HFFc6 (cell line): ENCODE measurements around the gene ADAMTSL5. TPM values are rescaled to one million over a fixed set of nuclear protein-coding genes. Genes with fewer than 3 reads are reported as not detected.
A peak's percentile ranks its signal among the peaks of the same experiment; 100 is the strongest.

ENCODE experiments used
- DNase-seq: peaks from one replicate; pipeline ENCODE4 v3.0.0-alpha.2; 2018
- H3K27ac Mint-ChIP-seq: 2 replicates; pipeline ENCODE4 v1.8.0; 2020; ENCODE audit warnings: mild to moderate bottlenecking, mixed read lengths
- H3K27me3 Mint-ChIP-seq: 2 replicates; pipeline ENCODE4 v1.8.0; 2021; ENCODE audit warnings: mild to moderate bottlenecking, moderate library complexity, mixed read lengths; ENCODE audit not compliant: insufficient read depth
- H3K36me3 Mint-ChIP-seq: 2 replicates; pipeline ENCODE4 v1.8.0; 2021; ENCODE audit warnings: low read depth, mixed read lengths
- H3K4me1 Mint-ChIP-seq: 2 replicates; pipeline ENCODE4 v1.8.0; 2020; ENCODE audit warnings: low read depth, mixed read lengths
- H3K4me3 Mint-ChIP-seq: 2 replicates; pipeline ENCODE4 v1.8.0; 2020; ENCODE audit warnings: mild to moderate bottlenecking, moderate library complexity, mixed read lengths
- H3K9me3 Mint-ChIP-seq: 2 replicates; pipeline ENCODE4 v1.8.0; 2020; ENCODE audit warnings: mild to moderate bottlenecking, mixed read lengths
- total RNA-seq, 6 experiments: library from RNA; stranded (reverse); fragmentation: NEBNext Ultra II Directional; extraction: Animal tissue kit (Norgen Biotek cat#: 25700); gene quantifications; 2 replicates in 1 of 6; 3 replicates in 5 of 6; pipeline ENCODE4 v1.2.3, GENCODE V29; 2021
- TF ChIP-seq, protein P1 (sequence below): fragments of 200-600 bp; sonication (generic); IDR thresholded peaks from 2 replicates; pipeline ENCODE4 v1.5.0; 2021; ENCODE audit warnings: antibody characterized with exemption, mild to moderate bottlenecking

The ADAMTSL5 gene
- total RNA-seq, 6 experiments from 2014 or later: 14.9 to 20.5 (median 16.2) TPM

DNA sequence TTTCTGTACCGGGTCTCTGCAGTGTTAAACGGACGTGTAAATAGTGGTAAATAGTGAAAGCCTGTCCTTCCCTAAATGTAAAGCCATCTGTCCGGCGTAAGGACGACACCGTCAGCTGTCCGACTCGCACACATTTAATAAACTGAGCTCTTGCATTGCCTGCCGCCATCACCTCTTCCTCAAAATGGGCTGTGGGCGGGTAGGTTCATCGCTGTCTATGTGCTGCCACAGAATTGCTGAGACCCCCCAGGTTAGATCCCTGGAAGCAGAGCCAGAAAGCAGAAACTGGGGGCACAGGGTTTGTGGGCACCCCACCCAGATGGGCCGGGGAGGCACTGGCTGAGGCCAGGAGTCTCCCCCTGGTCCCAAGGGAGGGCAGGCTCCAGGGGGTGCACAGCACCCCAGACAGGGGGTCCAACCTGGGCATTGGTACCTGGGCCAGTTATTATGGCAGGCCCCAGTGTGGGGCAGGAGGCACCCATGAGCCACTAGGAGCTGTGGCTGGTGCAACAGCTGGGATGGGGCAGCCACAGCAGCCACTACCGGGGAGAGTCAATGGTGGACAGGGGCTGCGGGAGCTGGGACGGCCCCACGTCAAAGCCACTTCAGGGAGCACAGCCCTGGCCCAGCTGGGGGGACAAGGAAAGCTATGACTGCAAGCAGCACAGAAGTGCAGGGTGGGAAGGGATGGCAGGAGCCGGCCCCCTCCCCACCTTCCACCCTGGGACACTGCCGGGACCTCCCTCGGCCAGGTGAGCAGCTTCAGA lies 39.6 kb downstream of the ADAMTSL5 start:
- TF ChIP-seq, protein P1, sequence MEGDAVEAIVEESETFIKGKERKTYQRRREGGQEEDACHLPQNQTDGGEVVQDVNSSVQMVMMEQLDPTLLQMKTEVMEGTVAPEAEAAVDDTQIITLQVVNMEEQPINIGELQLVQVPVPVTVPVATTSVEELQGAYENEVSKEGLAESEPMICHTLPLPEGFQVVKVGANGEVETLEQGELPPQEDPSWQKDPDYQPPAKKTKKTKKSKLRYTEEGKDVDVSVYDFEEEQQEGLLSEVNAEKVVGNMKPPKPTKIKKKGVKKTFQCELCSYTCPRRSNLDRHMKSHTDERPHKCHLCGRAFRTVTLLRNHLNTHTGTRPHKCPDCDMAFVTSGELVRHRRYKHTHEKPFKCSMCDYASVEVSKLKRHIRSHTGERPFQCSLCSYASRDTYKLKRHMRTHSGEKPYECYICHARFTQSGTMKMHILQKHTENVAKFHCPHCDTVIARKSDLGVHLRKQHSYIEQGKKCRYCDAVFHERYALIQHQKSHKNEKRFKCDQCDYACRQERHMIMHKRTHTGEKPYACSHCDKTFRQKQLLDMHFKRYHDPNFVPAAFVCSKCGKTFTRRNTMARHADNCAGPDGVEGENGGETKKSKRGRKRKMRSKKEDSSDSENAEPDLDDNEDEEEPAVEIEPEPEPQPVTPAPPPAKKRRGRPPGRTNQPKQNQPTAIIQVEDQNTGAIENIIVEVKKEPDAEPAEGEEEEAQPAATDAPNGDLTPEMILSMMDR: no peak
- DNase-seq: no peak
- Mint-ChIP-seq H3K4me1 (0 out of 2 replicates have a peak, but pooled peaks cover 5% of the 10 kb centered on the region), H3K4me3 (no peak overlapping the region), H3K9me3 (no peaks in the 10 kb centered on the region), H3K27me3 (peaks cover 8% of the 10 kb centered on the region), H3K27ac (no peak overlapping the region), H3K36me3 (no peaks in the 10 kb centered on the region)

DNA sequence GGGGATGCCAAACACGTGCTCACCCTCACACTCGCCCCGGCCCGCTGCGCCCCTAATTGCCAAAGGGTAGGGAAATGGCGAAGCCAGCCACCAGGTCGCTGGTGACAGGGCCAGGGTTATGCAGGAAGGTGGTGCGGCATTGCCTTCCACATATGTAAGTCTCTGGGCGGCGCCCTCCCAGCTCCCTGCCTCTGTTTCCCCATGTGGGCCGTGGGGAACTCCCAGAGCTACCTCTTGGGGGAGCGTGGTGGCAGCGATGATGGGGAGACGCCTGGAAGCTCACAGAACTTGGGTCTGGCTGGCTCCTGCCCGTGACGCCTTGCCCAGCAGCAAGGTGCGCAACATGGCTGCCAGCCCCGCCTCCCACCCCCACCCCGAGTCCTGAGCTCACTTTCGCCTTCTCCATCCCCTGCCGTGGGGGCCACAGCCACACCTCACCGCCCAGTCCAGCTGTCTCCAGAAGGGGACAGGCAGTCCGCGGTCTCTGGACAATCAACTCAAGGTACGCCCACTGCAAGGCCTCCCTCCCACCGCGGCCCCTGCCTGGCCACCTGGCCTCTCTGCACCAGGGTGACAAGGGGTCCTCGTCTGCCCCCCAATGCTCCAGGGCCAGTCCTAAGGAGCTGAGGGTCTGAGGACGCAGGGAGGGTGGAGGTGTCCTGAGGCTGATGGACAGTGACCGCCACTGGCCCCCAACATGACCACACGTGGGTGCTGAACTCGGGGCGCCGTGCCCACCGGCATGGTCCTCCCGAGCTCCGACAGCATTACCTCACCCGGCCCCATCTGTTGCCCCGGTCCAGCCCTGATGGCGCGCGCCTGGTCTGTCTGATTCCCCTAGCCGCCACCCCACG lies 40.4 kb downstream of the ADAMTSL5 start:
- Mint-ChIP-seq H3K4me1 (0 out of 2 replicates have a peak, but pooled peaks cover 4% of the 10 kb centered on the region), H3K9me3 (no peaks in the 10 kb centered on the region), H3K4me3 (no peak overlapping the region), H3K27me3 (peaks cover 8% of the 10 kb centered on the region), H3K36me3 (no peaks in the 10 kb centered on the region), H3K27ac (no peak overlapping the region)
- TF ChIP-seq, protein P1: no peak
- no peak for DNase-seq

DNA sequence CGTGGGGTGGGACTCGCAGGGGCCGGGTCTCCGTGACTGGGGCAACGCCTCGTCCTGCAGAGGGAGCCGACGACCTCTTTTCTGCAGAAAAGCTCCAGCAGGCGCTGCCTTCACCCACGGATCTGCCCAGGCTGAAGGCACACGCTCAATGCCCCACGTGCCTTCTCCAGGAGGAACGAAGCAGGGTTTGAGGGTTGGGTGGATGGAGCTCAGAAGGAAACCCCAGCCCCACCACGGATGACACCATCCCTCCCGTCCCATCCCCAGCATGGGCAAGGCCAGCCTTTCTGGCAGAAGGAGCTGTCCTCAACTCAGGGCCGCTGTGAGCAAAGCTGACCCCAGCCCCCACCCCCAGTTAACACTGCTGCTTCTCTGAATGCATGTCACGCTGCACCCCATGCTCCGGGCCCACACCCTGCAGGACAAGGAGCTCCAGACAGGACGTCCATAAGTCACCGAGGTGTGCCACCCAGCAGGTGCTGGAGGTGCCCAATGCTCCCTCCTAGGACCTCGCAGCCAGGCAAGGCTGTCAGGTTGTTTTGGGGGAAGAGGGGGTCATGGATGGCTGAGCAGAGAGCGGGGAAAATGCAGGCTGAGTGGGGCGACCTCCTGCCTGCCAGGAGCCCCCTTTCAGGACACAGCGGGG lies 41.2 kb downstream of the ADAMTSL5 start:
- peak overlapping the region; percentile 55 for H3K4me3 Mint-ChIP-seq
- H3K27me3 Mint-ChIP-seq: peaks cover 8% of the 10 kb centered on the region
- no peaks in the 10 kb centered on the region for H3K4me1 Mint-ChIP-seq
- no peaks in the 10 kb centered on the region for H3K36me3 Mint-ChIP-seq
- TF ChIP-seq, protein P1: no peak; the same call in 1 of the 2 replicates
- DNase-seq: peak; percentile 31
- no peaks in the 10 kb centered on the region for H3K9me3 Mint-ChIP-seq
- H3K27ac Mint-ChIP-seq: no peak overlapping the region

DNA sequence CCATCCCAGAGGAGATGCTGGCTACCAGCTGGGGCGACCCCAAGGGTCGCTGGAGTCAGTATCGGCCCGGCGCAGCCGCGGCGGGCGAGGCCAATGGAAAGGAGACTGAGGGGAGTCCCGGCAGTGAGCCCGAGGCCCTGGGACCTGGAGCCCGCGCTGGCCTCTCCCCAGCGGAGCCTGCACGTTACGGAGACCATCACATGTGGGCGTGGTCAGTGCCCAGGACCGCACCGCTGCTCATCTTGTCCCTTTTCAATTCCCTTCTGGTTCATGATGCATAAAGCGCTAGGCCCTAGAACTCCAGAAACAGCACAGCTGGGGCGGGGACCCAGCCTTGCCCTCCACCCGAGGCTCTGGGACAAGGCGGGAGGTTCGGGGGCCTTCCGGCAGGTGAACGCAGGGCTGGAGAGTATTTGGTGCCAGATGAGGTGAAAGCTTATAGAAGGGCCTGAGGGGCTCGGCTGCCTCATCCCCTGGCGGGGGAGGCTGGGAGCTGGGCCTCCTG lies 41.8 kb downstream of the ADAMTSL5 start:
- TF ChIP-seq, protein P1: peak; percentile 54; the same call in 1 of the 2 replicates
- DNase-seq: no peak
- Mint-ChIP-seq H3K4me1 (no peaks in the 10 kb centered on the region), H3K27ac (no peak overlapping the region), H3K9me3 (no peaks in the 10 kb centered on the region), H3K36me3 (no peaks in the 10 kb centered on the region), H3K4me3 (peak overlapping the region; percentile 55), H3K27me3 (peaks cover 8% of the 10 kb centered on the region)

DNA sequence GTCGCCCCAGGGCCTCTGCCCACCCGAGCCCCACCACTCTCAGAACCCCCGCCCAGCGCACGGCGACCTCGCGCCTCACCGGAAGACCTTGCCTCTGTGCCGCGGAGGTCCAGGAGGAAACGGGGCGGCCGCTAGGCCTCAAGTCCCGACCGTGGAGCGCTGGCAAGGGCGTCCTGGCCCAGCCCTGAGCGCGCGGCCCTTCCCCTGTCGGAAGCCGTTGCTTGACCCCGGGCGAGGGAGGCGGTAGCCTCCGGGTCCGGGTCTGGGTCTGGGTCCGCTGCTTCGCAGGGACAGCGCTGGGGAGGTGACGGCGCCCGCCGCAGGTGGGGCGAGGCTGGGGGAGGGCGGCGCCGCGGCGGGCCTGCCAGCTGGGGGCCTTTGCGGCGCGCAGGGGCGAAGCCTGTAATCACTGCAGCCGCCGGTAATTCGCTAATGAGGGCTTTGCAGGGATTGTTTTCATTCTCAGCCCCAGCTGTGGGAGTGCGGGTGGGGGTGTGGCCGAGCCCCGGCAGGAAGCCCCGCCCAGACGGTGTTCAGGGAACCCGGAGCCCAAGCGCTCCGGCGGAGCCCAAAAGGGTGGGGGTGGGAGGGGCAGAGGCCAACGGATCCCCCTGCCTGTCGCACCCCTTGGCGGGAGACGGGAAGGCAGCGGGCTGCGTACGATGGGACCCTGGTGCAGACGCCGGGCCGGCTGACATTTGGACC lies 42.4 kb downstream of the ADAMTSL5 start:
- no peak for DNase-seq
- Mint-ChIP-seq H3K36me3 (no peaks in the 10 kb centered on the region), H3K4me3 (peak overlapping the region; percentile 83), H3K27ac (peak overlapping the region; percentile 51; the same call in 1 of the 2 replicates), H3K4me1 (no peaks in the 10 kb centered on the region), H3K9me3 (no peaks in the 10 kb centered on the region), H3K27me3 (peaks cover 8% of the 10 kb centered on the region)
- TF ChIP-seq, protein P1: no peak
